ENCODE results near the gene KCNV2.

GRCh38 chr9:2717385-2717784, at the start of gene KCNV2:
- TF ChIP-seq, protein P1, sequence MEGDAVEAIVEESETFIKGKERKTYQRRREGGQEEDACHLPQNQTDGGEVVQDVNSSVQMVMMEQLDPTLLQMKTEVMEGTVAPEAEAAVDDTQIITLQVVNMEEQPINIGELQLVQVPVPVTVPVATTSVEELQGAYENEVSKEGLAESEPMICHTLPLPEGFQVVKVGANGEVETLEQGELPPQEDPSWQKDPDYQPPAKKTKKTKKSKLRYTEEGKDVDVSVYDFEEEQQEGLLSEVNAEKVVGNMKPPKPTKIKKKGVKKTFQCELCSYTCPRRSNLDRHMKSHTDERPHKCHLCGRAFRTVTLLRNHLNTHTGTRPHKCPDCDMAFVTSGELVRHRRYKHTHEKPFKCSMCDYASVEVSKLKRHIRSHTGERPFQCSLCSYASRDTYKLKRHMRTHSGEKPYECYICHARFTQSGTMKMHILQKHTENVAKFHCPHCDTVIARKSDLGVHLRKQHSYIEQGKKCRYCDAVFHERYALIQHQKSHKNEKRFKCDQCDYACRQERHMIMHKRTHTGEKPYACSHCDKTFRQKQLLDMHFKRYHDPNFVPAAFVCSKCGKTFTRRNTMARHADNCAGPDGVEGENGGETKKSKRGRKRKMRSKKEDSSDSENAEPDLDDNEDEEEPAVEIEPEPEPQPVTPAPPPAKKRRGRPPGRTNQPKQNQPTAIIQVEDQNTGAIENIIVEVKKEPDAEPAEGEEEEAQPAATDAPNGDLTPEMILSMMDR (IDR thresholded peaks at IDR 0.05) = no peak
- no peak for TF ChIP-seq POLR2A (IDR thresholded peaks at IDR 0.05)
